ENCODE data around the gene PACSIN3.

DNA sequence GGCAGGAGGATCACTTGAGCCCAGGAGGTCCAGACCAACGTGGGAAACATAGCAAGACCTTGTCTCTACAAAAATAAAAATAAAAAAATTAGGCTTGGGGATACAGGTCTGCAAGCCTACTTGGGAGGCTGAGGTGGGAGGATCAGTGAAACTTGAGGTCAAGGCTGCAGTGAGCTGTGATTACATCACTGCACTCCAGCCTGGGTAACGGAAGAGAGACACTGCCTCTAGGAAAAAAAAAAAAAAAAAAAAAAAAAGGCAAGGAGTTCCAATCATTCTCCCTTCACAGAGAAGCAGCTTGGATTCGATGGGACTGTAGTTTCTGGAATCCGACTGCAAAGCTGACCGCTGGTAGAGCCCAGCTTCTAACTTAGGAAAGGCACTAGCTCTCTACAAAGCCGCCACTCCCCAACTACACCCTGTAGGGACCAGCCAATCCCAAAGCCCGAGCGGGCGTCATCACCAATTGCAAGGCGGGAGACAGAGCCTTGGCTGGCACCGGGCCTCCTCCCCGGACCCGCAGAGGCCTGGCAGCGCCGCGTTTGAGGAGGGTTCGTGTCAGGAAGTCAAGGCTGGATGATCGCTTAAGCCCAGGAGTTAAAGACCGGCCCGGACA lies 27.8 kb upstream of the PACSIN3 start:
- TF ChIP-seq, protein P1, sequence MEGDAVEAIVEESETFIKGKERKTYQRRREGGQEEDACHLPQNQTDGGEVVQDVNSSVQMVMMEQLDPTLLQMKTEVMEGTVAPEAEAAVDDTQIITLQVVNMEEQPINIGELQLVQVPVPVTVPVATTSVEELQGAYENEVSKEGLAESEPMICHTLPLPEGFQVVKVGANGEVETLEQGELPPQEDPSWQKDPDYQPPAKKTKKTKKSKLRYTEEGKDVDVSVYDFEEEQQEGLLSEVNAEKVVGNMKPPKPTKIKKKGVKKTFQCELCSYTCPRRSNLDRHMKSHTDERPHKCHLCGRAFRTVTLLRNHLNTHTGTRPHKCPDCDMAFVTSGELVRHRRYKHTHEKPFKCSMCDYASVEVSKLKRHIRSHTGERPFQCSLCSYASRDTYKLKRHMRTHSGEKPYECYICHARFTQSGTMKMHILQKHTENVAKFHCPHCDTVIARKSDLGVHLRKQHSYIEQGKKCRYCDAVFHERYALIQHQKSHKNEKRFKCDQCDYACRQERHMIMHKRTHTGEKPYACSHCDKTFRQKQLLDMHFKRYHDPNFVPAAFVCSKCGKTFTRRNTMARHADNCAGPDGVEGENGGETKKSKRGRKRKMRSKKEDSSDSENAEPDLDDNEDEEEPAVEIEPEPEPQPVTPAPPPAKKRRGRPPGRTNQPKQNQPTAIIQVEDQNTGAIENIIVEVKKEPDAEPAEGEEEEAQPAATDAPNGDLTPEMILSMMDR (IDR thresholded peaks at IDR 0.05): no peak
- peak in 1 of 4 donors; percentile 24 for TF ChIP-seq EP300 (IDR thresholded peaks at IDR 0.05)

Measured in sigmoid colon (tissue), 4 donors.